ENCODE results near the gene PBX3. TPM values are rescaled to one million over a fixed set of nuclear protein-coding genes. Genes with fewer than 3 reads are reported as not detected.

PBX3 gene
- total RNA-seq, 1 experiment from 2014 or later = 1.5 TPM

DNA sequence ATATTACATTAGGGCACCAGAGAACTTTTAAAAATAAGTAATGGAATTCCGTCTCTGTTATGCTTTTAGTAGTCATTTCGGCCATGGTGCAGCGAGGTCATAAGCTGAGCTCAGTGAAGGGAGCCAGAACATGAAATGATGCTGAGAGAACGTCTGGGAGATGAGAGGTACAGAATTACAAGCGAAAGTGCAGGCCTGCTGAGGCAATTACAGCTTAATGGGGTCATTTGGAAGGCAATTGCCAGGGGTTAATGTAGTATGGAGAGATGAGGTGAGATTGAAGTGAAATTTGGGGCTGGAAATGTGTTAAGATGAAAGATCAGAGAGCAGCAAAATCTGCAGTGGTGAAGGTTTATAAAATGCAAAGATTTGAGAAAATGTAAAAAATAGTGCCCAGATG is 96.5 kb downstream of the PBX3 start:
- ChIA-PET POLR2A (ENCODE audit: low non-redundant PET) (no interaction called here), CTCF (no interaction called here)
- no peak for TF ChIP-seq EZH2 (IDR thresholded peaks at IDR 0.05; ENCODE audit: borderline replicate concordance, low read depth, low read length, poor library complexity, severe bottlenecking)
- TF ChIP-seq, protein P1, sequence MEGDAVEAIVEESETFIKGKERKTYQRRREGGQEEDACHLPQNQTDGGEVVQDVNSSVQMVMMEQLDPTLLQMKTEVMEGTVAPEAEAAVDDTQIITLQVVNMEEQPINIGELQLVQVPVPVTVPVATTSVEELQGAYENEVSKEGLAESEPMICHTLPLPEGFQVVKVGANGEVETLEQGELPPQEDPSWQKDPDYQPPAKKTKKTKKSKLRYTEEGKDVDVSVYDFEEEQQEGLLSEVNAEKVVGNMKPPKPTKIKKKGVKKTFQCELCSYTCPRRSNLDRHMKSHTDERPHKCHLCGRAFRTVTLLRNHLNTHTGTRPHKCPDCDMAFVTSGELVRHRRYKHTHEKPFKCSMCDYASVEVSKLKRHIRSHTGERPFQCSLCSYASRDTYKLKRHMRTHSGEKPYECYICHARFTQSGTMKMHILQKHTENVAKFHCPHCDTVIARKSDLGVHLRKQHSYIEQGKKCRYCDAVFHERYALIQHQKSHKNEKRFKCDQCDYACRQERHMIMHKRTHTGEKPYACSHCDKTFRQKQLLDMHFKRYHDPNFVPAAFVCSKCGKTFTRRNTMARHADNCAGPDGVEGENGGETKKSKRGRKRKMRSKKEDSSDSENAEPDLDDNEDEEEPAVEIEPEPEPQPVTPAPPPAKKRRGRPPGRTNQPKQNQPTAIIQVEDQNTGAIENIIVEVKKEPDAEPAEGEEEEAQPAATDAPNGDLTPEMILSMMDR (conservative IDR thresholded peaks at IDR 0.05; ENCODE audit: low read depth, low read length) = no peak
- Histone ChIP-seq H3K4me1 (ENCODE audit: insufficient read depth, low read length, poor library complexity, severe bottlenecking) (no peaks in the 10 kb centered on the region), H3K36me3 (ENCODE audit: insufficient read depth, low read length, poor library complexity, severe bottlenecking) (no peaks in the 10 kb centered on the region), H3K9me3 (ENCODE audit: low read depth, low read length, poor library complexity, severe bottlenecking) (no peaks in the 10 kb centered on the region), H3K27ac (ENCODE audit: low read depth, low read length, poor library complexity, severe bottlenecking) (no peak overlapping the region), H3K4me3 (ENCODE audit: low read depth, low read length, poor library complexity, severe bottlenecking) (no peak overlapping the region), H3K27me3 (replicated peaks; ENCODE audit: insufficient read depth, low read depth, low read length, poor library complexity) (peaks cover 66% of the 10 kb centered on the region)
- BruUV-seq (replicated peaks) = no TSS peak
- intact Hi-C loops (cut with micrococcal nuclease; ENCODE audit: unreplicated experiment) = no loop called here
- no peak for DNase-seq (ENCODE audit: low spot score)

DNA sequence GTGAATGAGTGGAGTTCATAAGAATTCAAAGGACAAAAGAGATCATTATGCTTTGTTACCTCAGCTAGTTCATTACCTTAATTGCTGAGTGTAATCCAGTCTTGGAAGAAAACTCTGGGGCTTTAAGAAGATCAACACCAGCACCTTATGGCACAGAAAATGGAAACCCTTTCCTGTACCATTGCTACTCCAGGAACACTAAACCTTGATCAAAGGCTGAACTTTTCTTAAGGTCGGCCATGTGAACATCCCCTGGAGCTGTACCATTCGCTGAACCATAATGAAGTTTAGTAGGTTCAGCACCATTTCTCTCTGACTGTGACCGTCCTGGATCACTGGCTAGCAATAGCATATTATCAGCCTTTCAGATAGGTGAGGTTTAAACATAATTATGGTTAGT is 97.4 kb downstream of the PBX3 start:
- ChIA-PET CTCF (no interaction called here), POLR2A (ENCODE audit: low non-redundant PET) (no interaction called here)
- no TSS peak for BruUV-seq (replicated peaks)
- Histone ChIP-seq H3K27ac (ENCODE audit: low read depth, low read length, poor library complexity, severe bottlenecking) (no peak overlapping the region), H3K4me1 (ENCODE audit: insufficient read depth, low read length, poor library complexity, severe bottlenecking) (no peaks in the 10 kb centered on the region), H3K36me3 (ENCODE audit: insufficient read depth, low read length, poor library complexity, severe bottlenecking) (no peaks in the 10 kb centered on the region), H3K27me3 (replicated peaks; ENCODE audit: insufficient read depth, low read depth, low read length, poor library complexity) (peaks cover 75% of the 10 kb centered on the region), H3K9me3 (ENCODE audit: low read depth, low read length, poor library complexity, severe bottlenecking) (no peaks in the 10 kb centered on the region), H3K4me3 (ENCODE audit: low read depth, low read length, poor library complexity, severe bottlenecking) (no peak overlapping the region)
- DNase-seq (ENCODE audit: low spot score) = no peak
- TF ChIP-seq, protein P1 (conservative IDR thresholded peaks at IDR 0.05; ENCODE audit: low read depth, low read length) = no peak
- no peak for TF ChIP-seq EZH2 (IDR thresholded peaks at IDR 0.05; ENCODE audit: borderline replicate concordance, low read depth, low read length, poor library complexity, severe bottlenecking)
- intact Hi-C loops (cut with micrococcal nuclease; ENCODE audit: unreplicated experiment) = no loop called here

DNA sequence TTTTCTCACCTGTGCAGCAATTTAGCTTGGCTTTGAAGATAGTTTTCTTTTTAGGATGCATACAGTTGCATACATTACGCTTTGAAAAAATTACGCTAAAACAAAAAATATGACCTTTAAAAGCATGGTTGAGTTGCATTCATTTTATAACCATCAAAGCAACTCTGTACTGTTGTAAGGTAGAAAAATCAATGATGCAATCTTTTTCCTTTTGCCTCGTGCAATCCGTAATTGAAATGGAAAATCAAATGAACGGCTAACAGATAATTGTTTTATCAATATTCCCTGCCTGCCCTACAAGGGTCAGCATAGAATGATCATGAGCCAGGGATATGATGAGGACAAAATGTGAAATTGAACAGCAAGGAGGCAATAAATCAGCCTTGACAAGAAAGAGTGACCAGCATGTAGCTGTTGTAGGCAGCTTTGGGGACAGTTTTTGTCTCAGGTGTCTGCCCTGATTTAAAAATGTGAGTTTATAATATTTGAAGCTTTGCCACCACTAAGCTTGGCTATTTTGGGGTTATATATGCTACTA is 98.2 kb downstream of the PBX3 start:
- TF ChIP-seq, protein P1 (conservative IDR thresholded peaks at IDR 0.05; ENCODE audit: low read depth, low read length) = no peak
- TF ChIP-seq EZH2 (IDR thresholded peaks at IDR 0.05; ENCODE audit: borderline replicate concordance, low read depth, low read length, poor library complexity, severe bottlenecking) = no peak
- ChIA-PET CTCF (no interaction called here), POLR2A (ENCODE audit: low non-redundant PET) (no interaction called here)
- H3K27me3 ChIP-seq (replicated peaks; ENCODE audit: insufficient read depth, low read depth, low read length, poor library complexity) = peaks cover 75% of the 10 kb centered on the region
- intact Hi-C loops (cut with micrococcal nuclease; ENCODE audit: unreplicated experiment) = no loop called here
- H3K4me1 ChIP-seq (ENCODE audit: insufficient read depth, low read length, poor library complexity, severe bottlenecking) = no peaks in the 10 kb centered on the region
- DNase-seq (ENCODE audit: low spot score) = no peak
- H3K27ac ChIP-seq (ENCODE audit: low read depth, low read length, poor library complexity, severe bottlenecking) = no peak overlapping the region
- no peaks in the 10 kb centered on the region for H3K9me3 ChIP-seq (ENCODE audit: low read depth, low read length, poor library complexity, severe bottlenecking)
- no TSS peak for BruUV-seq (replicated peaks)
- H3K4me3 ChIP-seq (ENCODE audit: low read depth, low read length, poor library complexity, severe bottlenecking) = no peak overlapping the region
- H3K36me3 ChIP-seq (ENCODE audit: insufficient read depth, low read length, poor library complexity, severe bottlenecking) = no peaks in the 10 kb centered on the region
